Activated T-cell treated with anti-CD3 and anti-CD28 coated beads, Interleukin-2, amount 50 U/mL, for 72 hours (primary cell): ENCODE data around the gene RGS2. TPM values are rescaled to one million over a fixed set of nuclear protein-coding genes. Genes with fewer than 3 reads are reported as not detected.

Source experiments
- ATAC-seq, 2 donors: fragments of 150-1000 bp; cut with Tn5 transposase; replicated peaks in 1 of 2; 2 replicates each; pipeline ENCODE4 v1.10.0; 2021; ENCODE audit warnings: moderate library complexity in 2 of 2, mild to moderate bottlenecking in 1 of 2
- DNase-seq, 2 donors: peaks; one replicate each; pipeline ENCODE4 v3.0.0; 2021 to 2022; ENCODE audit warnings: mixed read lengths in 1 of 2
- H3K27ac Mint-ChIP-seq: one replicate; pipeline ENCODE4 v1.8.0; 2022; ENCODE audit warnings: mild to moderate bottlenecking, moderate library complexity, mixed read lengths
- H3K27me3 Mint-ChIP-seq: one replicate; pipeline ENCODE4 v1.8.0; 2022; ENCODE audit warnings: low read depth, mixed read lengths
- H3K36me3 Mint-ChIP-seq, 2 donors: one replicate each; pipeline ENCODE4 v1.8.0; 2022; ENCODE audit warnings: mixed read lengths in 2 of 2, mild to moderate bottlenecking in 1 of 2; ENCODE audit not compliant: insufficient read depth in 2 of 2
- H3K4me1 Mint-ChIP-seq: one replicate; pipeline ENCODE4 v1.8.0; 2022; ENCODE audit warnings: low read depth, mixed read lengths
- H3K4me3 Mint-ChIP-seq, 2 donors: one replicate each; pipeline ENCODE4 v1.8.0; 2022; ENCODE audit warnings: mild to moderate bottlenecking in 2 of 2, mixed read lengths in 2 of 2, moderate library complexity in 2 of 2
- H3K9me3 Mint-ChIP-seq, 2 donors: one replicate each; pipeline ENCODE4 v1.8.0; 2022; ENCODE audit warnings: mixed read lengths in 2 of 2
- total RNA-seq, 2 donors: library from RNA; stranded (reverse); gene quantifications; one replicate each; pipeline ENCODE4 v1.2.3, GENCODE V29; 2022

RGS2 gene
- total RNA-seq, 2 donors from 2014 or later: 20.0 to 21.1 TPM

- no peak overlapping the region for H3K4me3 Mint-ChIP-seq
These were observed 31.8 kb upstream of the RGS2 start for GRCh38 chr1:192776998-192777397.

GRCh38 chr1:192783791-192784190 lies 25.0 kb upstream of the RGS2 start:
- no peak overlapping the region for H3K27ac Mint-ChIP-seq
- no peak for ATAC-seq
- no peaks in the 10 kb centered on the region for H3K36me3 Mint-ChIP-seq
- DNase-seq: no peak
- no peaks in the 10 kb centered on the region for H3K9me3 Mint-ChIP-seq
- peaks cover 36% of the 10 kb centered on the region for H3K27me3 Mint-ChIP-seq
- H3K4me1 Mint-ChIP-seq: no peaks in the 10 kb centered on the region
- H3K4me3 Mint-ChIP-seq: no peak overlapping the region

More at GRCh38 chr1:192776998-192777397, 31.8 kb upstream of the RGS2 start:
- no peak for ATAC-seq
- Mint-ChIP-seq H3K27me3 (peaks cover 15% of the 10 kb centered on the region), H3K27ac (no peak overlapping the region), H3K4me1 (no peaks in the 10 kb centered on the region), H3K36me3 (no peaks in the 10 kb centered on the region), H3K9me3 (no peaks in the 10 kb centered on the region)
- DNase-seq: no peak

GRCh38 chr1:192784397-192784796 lies 24.4 kb upstream of the RGS2 start:
- Mint-ChIP-seq H3K9me3 (no peaks in the 10 kb centered on the region), H3K4me3 (no peak overlapping the region), H3K27me3 (peaks cover 36% of the 10 kb centered on the region), H3K4me1 (no peaks in the 10 kb centered on the region), H3K27ac (no peak overlapping the region), H3K36me3 (no peaks in the 10 kb centered on the region)
- ATAC-seq (no peak), DNase-seq (no peak)

- ATAC-seq (no peak), DNase-seq (no peak)
- H3K27me3 Mint-ChIP-seq: peaks cover 24% of the 10 kb centered on the region
- no peaks in the 10 kb centered on the region for H3K4me1 Mint-ChIP-seq
- H3K4me3 Mint-ChIP-seq: no peak overlapping the region
- H3K27ac Mint-ChIP-seq: no peak overlapping the region
- H3K9me3 Mint-ChIP-seq: no peaks in the 10 kb centered on the region
- H3K36me3 Mint-ChIP-seq: no peaks in the 10 kb centered on the region
These were observed 22.3 kb upstream of the RGS2 start for GRCh38 chr1:192786576-192786975.

- H3K4me3 Mint-ChIP-seq: no peak overlapping the region
- H3K36me3 Mint-ChIP-seq: no peaks in the 10 kb centered on the region
- H3K27me3 Mint-ChIP-seq: peaks cover 11% of the 10 kb centered on the region
- ATAC-seq (no peak), DNase-seq (no peak)
- no peak overlapping the region for H3K27ac Mint-ChIP-seq
- no peaks in the 10 kb centered on the region for H3K4me1 Mint-ChIP-seq
- H3K9me3 Mint-ChIP-seq: no peaks in the 10 kb centered on the region
These were observed 20.8 kb upstream of the RGS2 start for GRCh38 chr1:192787914-192788585.

DNA sequence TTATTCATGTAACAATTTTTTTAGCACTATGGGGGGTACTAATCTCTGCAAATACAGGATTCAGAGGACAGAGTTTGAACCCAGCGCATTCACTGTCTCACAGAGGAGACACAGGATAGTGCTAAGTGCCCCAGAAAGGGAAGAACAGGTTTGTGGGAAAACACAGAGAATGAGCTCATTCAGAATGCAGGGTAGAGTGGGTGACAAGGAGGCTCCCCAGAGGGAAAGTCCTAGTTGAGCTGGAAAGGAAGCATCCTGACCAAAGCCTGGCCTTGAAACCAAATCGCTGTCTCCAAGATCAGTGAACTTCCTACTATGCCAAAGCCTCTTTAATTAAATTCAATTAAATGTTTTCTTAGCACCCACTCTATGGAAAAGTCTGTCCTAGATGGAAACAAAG lies 19.0 kb upstream of the RGS2 start:
- no peak for ATAC-seq
- Mint-ChIP-seq H3K9me3 (no peaks in the 10 kb centered on the region), H3K27ac (no peak overlapping the region), H3K27me3 (no peaks in the 10 kb centered on the region), H3K36me3 (no peaks in the 10 kb centered on the region), H3K4me1 (no peaks in the 10 kb centered on the region), H3K4me3 (no peak overlapping the region)
- no peak for DNase-seq

DNA sequence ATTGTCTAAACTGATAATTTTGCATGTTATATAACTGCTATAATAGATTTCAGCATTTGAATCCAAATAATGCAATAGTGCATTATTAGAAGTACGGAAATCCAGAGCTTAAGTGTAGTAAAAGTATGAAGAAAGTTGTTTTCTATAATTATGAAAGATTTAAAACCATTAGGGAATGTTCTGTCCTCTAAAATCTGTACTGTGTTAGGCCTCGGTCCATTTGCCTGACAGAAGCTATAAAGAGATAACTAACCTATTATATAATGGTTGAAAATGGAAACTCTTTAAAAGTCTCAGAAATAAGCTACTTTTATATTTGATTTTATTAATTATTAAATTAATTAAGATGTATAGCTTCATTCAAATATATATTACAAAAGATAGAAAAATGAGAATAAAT lies 16.2 kb upstream of the RGS2 start:
- H3K36me3 Mint-ChIP-seq: no peaks in the 10 kb centered on the region
- no peaks in the 10 kb centered on the region for H3K9me3 Mint-ChIP-seq
- no peak for DNase-seq
- no peak for ATAC-seq
- H3K4me3 Mint-ChIP-seq: no peak overlapping the region
- no peaks in the 10 kb centered on the region for H3K27me3 Mint-ChIP-seq
- H3K4me1 Mint-ChIP-seq: no peaks in the 10 kb centered on the region
- H3K27ac Mint-ChIP-seq: no peak overlapping the region

GRCh38 chr1:192793983-192794767 lies 14.7 kb upstream of the RGS2 start:
- H3K4me3 Mint-ChIP-seq: no peak overlapping the region
- H3K36me3 Mint-ChIP-seq: no peaks in the 10 kb centered on the region
- ATAC-seq (no peak), DNase-seq (no peak)
- H3K27me3 Mint-ChIP-seq: no peaks in the 10 kb centered on the region
- no peaks in the 10 kb centered on the region for H3K9me3 Mint-ChIP-seq
- H3K27ac Mint-ChIP-seq: no peak overlapping the region
- H3K4me1 Mint-ChIP-seq: no peaks in the 10 kb centered on the region

DNA sequence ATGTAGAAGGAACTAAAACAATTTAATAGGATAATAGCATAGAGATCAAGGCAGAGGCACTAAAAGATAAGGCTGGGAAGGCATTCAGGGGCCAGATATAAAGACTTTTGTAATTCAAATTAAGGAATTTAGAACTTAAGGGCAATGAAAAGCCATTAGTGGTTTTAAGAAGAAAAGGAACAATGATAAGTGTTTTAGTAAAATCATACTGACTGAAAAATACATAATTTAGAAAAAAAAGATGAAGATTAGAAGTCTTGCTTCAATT lies 14.1 kb upstream of the RGS2 start:
- Mint-ChIP-seq H3K4me1 (no peaks in the 10 kb centered on the region), H3K9me3 (no peaks in the 10 kb centered on the region), H3K27me3 (no peaks in the 10 kb centered on the region), H3K27ac (no peak overlapping the region), H3K36me3 (no peaks in the 10 kb centered on the region), H3K4me3 (no peak overlapping the region)
- DNase-seq (no peak), ATAC-seq (no peak)

GRCh38 chr1:192795916-192796618 lies 12.8 kb upstream of the RGS2 start:
- Mint-ChIP-seq H3K27me3 (no peaks in the 10 kb centered on the region), H3K27ac (no peak overlapping the region), H3K9me3 (no peaks in the 10 kb centered on the region), H3K4me3 (no peak overlapping the region), H3K4me1 (no peaks in the 10 kb centered on the region), H3K36me3 (no peaks in the 10 kb centered on the region)
- DNase-seq: no peak
- ATAC-seq: no peak

DNA sequence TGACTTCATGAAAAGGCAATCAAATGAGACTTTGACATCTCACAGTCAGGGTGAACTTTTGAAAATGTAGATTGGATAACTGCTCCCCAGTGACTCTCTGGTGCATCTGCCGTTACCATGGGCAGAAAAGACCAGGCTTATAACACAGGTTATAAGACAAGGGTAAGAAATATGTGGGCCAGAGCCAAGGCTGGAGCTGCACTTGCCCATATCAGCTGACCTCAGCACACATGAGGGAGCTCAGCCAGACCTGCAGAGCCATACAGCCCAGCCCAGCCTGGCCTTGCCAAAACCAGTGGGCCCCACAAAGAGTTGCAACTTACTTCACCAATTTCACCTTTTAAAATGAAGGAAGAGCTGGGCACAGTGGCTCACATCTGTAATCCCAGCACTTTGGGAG lies 11.7 kb upstream of the RGS2 start:
- Mint-ChIP-seq H3K4me1 (no peaks in the 10 kb centered on the region), H3K4me3 (no peak overlapping the region), H3K27me3 (no peaks in the 10 kb centered on the region), H3K9me3 (no peaks in the 10 kb centered on the region), H3K36me3 (no peaks in the 10 kb centered on the region), H3K27ac (no peak overlapping the region)
- DNase-seq (no peak), ATAC-seq (no peak)

GRCh38 chr1:192797891-192798290 lies 10.9 kb upstream of the RGS2 start:
- ATAC-seq: no peak
- Mint-ChIP-seq H3K9me3 (no peaks in the 10 kb centered on the region), H3K4me3 (no peak overlapping the region)

GRCh38 chr1:192801451-192801850 lies 7.4 kb upstream of the RGS2 start:
- Mint-ChIP-seq H3K4me3 (no peak overlapping the region), H3K27me3 (no peaks in the 10 kb centered on the region), H3K36me3 (no peaks in the 10 kb centered on the region), H3K4me1 (no peaks in the 10 kb centered on the region), H3K27ac (no peak overlapping the region), H3K9me3 (no peaks in the 10 kb centered on the region)
- ATAC-seq (no peak), DNase-seq (no peak)

More at GRCh38 chr1:192797891-192798290, 10.9 kb upstream of the RGS2 start:
- Mint-ChIP-seq H3K4me1 (no peaks in the 10 kb centered on the region), H3K36me3 (no peaks in the 10 kb centered on the region), H3K27me3 (no peaks in the 10 kb centered on the region), H3K27ac (no peak overlapping the region)
- no peak for DNase-seq
